HG03469 (cell line): ENCODE measurements around the gene SETD1B.
"Not testable (repeated sequence)": the region's sequence is repeated elsewhere in the genome, so short reads cannot be mapped to it uniquely, and the experiment has no call there.

Experiments
- ATAC-seq: cut with Tn5 transposase; IDR thresholded peaks from one replicate; pipeline ENCODE4 v1.9.1; 2021; ENCODE audit warnings: mild to moderate bottlenecking, moderate library complexity, moderate number of reproducible peaks; ENCODE audit not compliant: unreplicated experiment

SETD1B gene

DNA sequence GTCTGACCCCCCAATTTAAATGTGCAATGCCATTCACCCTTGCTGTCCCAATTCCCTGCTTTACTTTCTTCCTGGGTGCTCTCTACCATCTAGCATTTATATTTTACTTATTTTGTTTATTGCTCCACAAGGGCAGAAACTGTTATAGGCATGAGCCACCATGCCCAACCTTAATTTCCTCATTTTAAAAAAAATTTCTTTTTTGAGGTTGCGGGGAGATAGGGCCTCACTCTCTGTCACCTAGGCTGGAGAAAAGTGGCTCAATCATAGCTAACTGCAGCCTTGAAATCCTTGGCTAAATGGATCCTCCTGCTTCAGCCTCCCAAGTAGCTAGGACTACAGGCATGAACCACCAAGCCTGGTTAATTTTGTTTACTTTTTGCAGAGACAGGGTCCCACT is 41.9 kb downstream of the SETD1B start:
- ATAC-seq: no peak

DNA sequence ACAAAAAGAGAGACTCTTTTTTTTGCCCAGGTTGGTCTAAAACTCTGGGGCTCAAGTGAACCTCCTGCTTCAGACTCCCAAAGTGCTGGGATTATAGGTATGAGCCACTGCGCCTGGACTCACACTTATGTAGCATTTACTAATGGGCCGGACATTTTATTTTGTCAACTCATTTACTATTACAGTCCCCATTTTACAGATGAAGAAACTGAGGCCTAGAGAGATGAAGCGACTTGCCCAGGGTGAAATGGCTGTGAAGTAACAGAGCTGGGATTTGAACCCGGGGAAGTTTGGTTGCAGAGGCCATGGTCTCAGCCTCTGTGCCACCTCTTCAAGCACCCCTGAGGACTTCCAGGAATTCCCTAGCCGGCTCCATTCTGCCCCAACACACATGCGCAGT is 45.4 kb downstream of the SETD1B start:
- ATAC-seq: no peak

DNA sequence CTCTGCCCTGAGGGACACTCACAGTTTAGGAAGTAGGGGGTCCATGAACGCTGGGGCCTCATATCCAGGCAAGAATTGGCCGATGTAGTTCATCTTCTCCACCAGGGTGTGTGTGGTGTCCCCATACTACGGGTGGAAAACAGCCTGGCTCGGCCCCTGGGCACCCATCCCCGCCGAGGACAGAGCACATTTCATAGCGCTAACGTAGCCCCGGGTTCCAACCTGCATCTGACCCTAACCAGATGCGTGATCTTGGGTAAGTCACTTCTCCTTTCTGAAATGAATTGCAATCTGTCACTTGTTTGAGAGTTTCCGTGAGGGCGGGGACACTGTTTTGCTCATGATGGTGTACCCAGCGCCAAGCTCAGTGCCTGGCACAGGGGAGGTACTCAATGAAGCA is 45.9 kb downstream of the SETD1B start:
- ATAC-seq: no peak

DNA sequence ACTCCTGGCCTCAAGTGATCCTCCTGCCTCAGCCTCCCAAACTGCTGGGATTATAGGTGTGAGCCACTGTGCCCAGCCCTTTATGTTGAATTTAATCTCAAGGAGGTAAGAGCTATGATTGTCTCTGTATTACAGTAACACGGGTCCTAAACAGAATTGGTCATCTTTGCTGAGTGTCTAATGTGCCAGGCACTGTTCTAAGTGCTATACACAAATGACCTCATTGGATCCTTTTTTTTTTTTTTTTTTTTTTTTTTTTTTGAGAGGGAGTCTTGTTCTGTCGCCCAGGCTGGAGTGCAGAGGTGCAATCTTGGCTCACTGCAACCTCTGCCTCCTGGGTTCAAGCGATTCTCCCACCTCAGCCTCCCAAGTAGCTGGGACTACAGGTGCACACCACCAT is 48.6 kb downstream of the SETD1B start:
- ATAC-seq: not testable (repeated sequence)

DNA sequence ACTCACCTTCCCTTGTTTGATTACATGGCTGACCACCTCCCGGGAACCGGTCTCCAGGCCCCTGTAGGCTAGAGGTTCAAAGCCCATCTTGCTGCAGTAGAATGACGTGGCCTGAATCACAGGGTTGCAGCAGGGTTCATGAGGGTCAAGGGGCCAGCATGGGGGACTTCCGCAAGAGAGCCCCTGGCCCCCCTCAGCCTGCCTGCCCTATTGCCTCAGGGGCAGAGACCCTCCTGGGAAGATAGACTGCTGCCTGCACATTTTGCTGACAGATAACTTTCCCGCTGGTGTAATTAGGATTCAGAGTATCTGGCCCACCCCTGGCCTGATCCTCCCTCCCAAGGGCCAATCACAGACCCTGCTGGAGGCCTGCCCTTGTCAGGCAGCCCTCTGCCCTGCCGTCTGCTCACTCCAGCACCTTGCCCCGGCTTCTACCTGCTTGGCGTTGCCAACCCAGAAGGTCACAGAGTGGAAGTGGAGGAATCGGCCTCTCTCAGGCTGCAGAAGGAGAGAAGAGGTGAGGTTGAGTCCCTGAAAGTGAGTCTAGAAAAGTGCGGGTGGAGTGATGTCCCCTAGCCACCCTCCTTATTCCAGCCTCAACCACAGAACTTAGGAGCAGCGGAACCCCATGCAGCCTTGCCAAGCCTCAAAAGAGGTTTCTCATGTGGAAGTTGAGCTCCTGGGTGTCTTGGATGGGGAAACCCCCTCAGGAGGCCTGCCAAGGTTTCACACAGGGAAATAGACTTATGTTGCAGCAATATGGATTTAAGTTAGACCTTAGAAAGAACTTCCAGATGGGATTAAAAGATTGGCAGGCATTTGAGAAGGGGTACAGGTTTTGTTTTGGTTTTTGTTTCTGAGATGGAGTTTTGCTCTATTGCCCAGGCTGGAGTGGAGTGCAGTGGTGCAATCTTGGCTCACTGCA is 53.8 kb downstream of the SETD1B start:
- no peak for ATAC-seq

DNA sequence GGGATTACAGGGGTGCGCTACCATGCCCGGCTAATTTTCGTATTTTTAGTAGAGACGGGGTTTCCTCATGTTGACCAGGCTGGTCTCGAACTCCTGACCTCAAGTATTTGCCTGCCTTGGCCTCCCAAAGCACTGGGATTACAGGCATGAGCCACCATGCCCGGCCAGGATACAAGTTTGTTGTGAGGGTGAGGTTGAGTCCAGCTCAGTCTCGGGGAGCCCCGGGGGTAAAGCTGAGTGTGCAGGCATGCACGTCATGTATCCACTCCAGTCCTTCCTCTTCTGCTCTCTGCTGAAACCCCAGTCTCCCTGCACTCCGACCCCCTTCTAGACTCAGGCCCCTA is 54.5 kb downstream of the SETD1B start:
- no peak for ATAC-seq

DNA sequence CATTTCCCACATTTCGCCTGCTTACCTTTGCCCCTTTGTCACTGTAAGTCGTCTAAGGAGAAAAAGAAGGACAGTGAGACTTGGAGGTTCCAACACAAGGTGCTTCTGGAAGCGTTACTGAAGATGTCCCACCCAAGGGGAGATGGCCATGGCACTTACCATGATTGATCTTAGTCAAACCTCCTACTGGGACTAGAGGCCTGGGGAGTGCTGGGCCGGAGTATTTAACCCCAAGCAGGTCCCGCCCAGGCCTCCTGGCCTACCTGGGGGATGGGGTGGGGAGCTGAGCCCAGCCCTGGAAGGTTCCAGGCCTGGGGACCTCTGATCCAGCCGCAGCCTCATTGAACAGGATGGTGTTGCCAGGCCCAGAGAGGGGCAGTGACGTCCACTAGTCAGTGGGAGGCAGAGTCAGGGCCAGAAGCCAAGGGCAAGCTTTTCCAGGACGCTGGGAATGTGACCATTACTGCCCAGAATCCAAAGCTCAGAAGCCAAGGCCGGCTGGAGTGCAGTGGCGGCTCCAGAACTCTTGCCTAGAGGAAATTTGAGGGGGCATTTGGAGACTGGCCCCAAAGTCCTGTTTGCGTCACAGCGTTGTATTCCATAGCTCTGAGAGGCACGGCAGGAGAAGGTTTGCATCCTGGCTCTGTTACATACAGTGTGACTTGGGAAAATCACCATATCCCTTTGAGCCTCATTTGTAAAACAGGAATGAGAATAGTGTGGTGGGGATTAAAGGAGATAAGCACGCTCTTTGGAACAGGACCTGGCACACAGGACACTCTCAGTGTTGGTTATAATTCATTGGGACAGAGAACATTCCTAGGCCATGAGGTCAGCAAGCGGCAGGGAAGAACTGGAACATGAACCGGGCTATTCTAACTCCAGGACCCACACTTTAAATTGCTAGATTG is 55.1 kb downstream of the SETD1B start, which contains the start of gene HPD:
TSS of gene HPD (minus strand) at position 198 of the 911 bp plus-strand sequence. CDS start at position 162, 36 bp downstream.
- ATAC-seq: no peak

DNA sequence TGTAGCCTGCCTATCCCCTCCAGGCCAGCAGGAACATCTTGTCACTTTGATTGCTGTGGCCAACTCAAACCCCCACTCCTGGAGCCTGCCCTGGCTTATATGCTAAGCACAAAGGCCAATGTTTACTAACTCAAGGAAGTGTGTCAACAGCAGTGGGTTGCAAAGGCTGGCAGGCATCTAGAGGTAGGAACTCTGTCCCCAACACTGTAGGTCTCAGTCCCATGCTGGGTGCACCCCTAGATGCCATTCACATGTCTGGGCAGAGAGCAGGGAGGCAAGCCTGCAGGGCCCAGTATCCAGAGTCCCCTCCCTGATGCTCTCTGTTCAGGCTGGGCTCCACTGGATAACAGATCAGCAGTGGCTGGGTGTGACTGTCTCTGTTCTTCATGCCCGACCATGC is 56.4 kb downstream of the SETD1B start:
- no peak for ATAC-seq

DNA sequence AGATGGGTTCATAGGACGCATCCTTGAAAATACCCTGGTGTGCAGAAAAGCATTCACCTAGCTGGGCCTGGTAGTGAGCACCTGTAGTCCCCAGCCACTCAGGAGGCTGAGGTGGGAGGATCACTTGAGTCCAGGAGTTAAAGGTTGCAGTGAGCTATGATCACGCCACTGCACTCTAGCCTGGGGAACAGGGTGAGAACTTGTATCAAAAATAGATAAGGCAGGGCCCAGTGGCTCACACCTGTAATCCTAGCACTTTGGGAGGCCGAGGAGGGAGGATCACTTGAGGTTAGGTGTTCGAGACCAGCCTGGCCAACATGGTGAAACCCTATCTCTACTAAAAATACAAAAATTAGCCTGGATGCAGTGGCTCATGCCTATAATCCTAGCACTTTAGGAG is 56.9 kb downstream of the SETD1B start:
- not testable (repeated sequence) for ATAC-seq

DNA sequence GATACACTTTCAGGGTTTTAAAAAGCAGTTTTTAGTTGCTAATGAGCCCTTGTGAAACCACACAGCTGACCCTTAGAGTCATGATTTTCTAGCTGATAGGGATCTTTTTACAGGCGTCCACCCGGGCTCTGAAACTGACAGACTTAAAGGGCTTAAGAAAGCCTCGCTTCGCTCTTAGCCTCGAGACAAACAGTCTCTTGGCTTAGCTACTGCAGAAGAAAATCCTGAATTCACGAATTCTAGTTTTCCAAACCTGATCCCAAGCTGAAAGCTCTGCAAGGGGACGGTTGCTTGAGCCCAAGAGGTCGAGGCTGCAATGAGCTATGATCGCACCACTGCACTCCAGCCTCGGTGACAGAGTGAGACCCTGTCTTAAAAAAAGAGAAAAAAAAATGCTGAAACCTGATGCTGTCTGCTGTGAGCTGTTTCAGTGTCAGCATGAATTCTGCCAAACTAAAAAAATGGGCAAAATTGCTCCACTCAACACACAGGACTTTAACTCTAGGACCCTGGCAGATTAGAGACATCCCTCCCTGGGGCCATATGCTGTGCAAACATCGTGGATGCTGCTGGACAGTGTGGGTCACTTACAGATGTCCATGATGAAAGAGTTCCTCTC is 57.9 kb downstream of the SETD1B start:
- no peak for ATAC-seq

DNA sequence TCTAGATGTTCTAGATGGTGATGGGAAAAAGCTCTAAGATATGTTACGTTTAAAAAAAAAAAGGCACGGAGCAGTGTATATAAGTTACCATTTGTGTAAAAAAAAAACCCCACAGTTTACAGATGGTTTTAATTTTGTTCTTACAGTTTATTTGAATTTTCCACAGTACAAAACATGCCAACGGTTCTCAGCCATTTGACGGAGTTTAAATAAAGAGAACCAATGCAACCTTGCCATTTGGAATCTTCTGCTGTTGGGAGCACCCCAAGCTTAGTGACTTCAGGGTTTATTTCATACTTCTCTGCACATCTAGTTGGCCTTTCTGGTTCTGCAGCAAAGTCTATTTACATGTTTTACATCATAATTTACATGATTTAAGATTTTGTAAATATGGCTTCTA is 62.5 kb downstream of the SETD1B start:
- ATAC-seq: no peak

DNA sequence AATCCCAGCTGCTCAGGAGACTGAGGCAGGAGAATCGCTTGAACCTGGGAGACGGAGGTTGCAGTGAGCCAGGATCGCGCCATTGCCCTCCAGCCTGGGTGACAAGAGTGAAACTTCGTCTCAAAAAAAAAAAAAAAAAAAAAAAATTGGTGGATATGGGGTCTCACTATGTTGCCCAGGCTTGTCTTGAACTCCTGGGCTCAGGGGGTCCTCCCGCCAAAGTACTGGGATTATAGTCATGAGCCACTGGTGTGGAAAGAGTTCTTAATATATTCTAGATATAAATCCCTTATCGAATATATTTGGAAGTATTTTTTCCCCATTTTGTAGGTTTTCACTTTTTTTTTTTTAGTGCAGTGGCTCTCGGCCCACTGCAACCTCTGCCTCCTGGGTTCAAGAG is 65.4 kb downstream of the SETD1B start:
- ATAC-seq: not testable (repeated sequence)

DNA sequence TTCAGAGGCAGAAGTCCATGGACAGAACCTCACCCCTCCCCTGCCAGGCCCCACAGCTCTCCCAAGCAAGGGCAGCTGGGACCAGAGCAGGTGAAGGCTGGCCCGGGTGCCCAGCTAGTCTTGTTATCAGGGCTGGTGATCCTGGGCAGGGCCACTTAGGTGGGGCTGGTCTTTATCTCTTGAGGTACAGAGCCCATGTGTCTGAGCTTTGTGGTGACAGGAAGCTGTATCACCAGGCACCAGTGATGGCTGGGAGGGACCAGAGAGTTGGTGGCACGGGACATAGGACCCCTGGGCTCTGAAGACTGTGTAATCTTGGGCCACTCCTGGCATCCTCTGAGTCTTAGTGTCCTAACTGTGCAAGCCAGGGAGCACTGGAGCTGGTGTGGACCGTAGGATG is 67.7 kb downstream of the SETD1B start:
- ATAC-seq: no peak

DNA sequence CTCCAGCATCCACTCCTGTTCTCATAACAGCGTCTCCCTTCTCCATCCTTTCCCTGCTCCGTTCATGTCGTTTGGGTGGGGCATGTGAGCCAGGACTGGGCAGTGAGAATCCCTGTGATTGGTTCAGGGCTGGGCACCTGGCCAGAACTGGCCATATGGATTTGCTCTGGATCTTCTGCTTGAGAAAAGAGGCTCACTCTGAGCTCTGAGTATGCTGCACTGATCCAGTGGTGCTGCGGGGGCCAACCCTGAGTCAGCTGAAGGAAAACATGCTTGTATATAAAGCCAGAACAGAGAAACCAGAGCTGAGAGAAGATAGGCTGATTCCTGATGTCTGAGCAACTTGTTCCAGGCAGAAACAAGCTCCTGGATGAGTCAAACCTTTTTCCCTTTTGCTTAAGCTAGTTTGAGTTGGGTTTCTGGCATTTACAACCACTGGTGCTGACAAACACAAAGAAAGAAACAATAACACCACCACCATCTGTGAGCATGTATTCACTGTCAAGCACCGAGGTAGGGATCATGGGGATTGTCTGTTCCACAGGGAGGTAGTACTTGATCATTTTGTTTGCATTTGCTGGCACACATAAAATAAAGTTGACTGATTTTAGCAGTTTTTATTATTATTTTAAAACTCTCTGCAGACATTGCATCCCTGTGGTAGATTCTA is 68.9 kb downstream of the SETD1B start:
- no peak for ATAC-seq

DNA sequence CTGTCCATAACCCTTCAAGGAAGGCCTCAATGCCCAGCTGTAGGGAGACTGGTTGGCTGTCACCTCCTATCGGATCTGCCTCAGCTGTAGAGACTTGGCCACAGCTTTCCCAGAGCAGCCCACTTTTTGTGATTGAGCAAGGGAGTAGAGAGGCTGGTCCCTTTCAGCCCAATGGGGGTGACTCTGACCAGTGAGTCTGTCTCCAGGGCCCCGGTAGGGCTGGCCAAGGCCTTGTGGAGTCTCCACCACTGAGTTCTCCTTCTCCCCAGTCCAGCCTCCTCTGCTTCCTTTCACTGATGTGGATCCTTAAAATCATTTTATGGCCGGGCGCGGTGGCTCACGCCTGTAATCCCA is 69.4 kb downstream of the SETD1B start:
- no peak for ATAC-seq

DNA sequence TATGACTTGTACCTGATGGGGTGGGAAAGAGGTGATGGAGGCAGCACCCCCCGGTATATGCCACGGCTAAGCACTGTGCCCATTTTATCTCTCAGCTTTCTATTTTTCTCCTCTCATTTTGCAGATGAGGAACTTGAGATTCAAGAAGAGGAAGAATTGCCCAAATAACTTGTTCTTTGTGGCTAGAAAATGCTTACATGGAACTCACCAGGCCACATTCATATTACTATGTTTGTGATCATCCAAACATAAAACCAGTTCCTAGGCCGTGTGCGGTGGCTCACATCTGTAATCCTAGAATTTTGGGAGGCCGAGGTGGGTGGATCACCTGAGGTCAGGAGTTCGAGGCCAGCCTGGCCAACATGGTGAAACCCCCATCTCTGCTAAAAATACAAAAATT is 70.3 kb downstream of the SETD1B start:
- no peak for ATAC-seq

DNA sequence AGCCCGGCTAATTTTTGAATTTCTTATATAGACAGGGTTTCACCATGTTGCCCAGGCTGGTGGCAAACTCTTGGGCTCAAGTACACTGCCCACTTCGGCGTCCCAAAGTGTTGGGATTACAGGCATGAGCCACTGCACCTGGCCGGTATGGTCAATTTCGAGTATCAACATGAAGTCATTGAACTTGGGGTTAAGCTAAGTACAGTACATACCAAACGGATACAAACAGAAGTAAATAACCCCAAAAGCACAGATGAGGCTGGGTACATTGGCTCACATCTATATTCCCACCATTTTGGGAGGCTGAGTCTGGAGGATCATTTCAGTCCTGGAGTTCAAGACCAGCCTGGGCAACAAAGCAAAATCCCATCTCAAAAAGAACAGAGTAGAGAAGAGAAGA is 71.8 kb downstream of the SETD1B start:
- no peak for ATAC-seq

DNA sequence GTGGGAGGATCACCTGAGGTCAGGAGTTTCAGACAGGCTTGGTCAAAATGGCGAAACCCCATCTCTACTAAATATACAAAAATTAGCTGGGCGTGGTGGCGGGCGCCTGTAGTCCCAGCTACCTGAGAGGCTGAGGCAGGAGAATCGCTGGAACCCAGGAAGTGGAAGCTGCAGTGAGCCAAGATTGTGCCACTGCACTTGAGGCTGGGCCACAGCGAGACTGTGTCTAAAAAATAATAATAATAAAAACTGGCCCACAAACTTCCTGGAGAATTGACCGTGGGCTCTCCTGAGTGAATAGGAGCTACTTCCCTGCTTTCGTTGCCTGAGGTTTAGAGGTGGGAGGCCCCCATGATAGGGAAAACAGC is 72.3 kb downstream of the SETD1B start:
- not testable (repeated sequence) for ATAC-seq
